H9 (cell line): ENCODE measurements around the gene SPTAN1. TPM values are rescaled to one million over a fixed set of nuclear protein-coding genes. Genes with fewer than 3 reads are reported as not detected.
A peak's percentile ranks its signal among the peaks of the same experiment; 100 is the strongest.

ENCODE experiments used
- DNase-seq: peaks from one replicate; pipeline ENCODE4 v3.0.0-alpha.2; 2017
- H2AFZ ChIP-seq: one replicate; pipeline ENCODE4 v1.6.1; 2013; ENCODE audit warnings: mild to moderate bottlenecking, low read length, control low read depth, moderate library complexity
- H2AK5ac ChIP-seq: 2 replicates; pipeline ENCODE4 v1.6.1; 2013; ENCODE audit warnings: low read length, control low read depth, mixed read lengths; ENCODE audit not compliant: insufficient read length
- H2BK120ac ChIP-seq: one replicate; pipeline ENCODE4 v1.6.1; 2013; ENCODE audit warnings: low read depth, mild to moderate bottlenecking, low read length, control low read depth, inconsistent platforms; ENCODE audit not compliant: poor library complexity, severe bottlenecking
- H2BK12ac ChIP-seq: 2 replicates; pipeline ENCODE4 v1.6.1; 2013; ENCODE audit warnings: low read length, control low read depth, mixed read lengths, low read depth; ENCODE audit not compliant: insufficient read length
- H2BK15ac ChIP-seq: 2 replicates; pipeline ENCODE4 v1.6.1; 2013; ENCODE audit warnings: low read depth, low read length, control low read depth
- H2BK20ac ChIP-seq: one replicate; pipeline ENCODE4 v1.6.1; 2013; ENCODE audit warnings: low read depth, mild to moderate bottlenecking, low read length, control low read depth, inconsistent platforms; ENCODE audit not compliant: poor library complexity, severe bottlenecking
- H2BK5ac ChIP-seq: 2 replicates; pipeline ENCODE4 v1.6.1; 2013; ENCODE audit warnings: low read length, control low read depth, mixed read lengths; ENCODE audit not compliant: insufficient read length
- H3K14ac ChIP-seq: 2 replicates; pipeline ENCODE4 v1.6.1; 2013; ENCODE audit warnings: low read length, control low read depth; ENCODE audit not compliant: insufficient read depth
- H3K18ac ChIP-seq: 2 replicates; pipeline ENCODE4 v1.6.1; 2013; ENCODE audit warnings: low read depth, mild to moderate bottlenecking, mixed read lengths, low read length, control low read depth; ENCODE audit not compliant: insufficient read length
- H3K23ac ChIP-seq: 2 replicates; pipeline ENCODE4 v1.6.1; 2013; ENCODE audit warnings: low read length, control low read depth, mixed read lengths, low read depth; ENCODE audit not compliant: insufficient read length
- H3K23me2 ChIP-seq: 2 replicates; pipeline ENCODE4 v1.6.1; 2013; ENCODE audit warnings: low read depth, mild to moderate bottlenecking, mixed read lengths, low read length, control low read depth; ENCODE audit not compliant: insufficient read length, poor library complexity, severe bottlenecking
- H3K27ac ChIP-seq: 2 replicates; pipeline ENCODE4 v1.5.1; 2013; ENCODE audit warnings: low read length, control low read depth, mixed read lengths, low read depth; ENCODE audit not compliant: insufficient read length
- H3K27me3 ChIP-seq: 2 replicates; pipeline ENCODE4 v1.6.1; 2013; ENCODE audit warnings: low read length, control low read depth, inconsistent platforms; ENCODE audit not compliant: insufficient read depth
- H3K4ac ChIP-seq: 2 replicates; pipeline ENCODE4 v1.6.1; 2013; ENCODE audit warnings: low read depth, mild to moderate bottlenecking, control low read depth, inconsistent platforms, low read length, moderate library complexity
- H3K4me1 ChIP-seq: 2 replicates; pipeline ENCODE4 v1.6.1; 2013; ENCODE audit warnings: low read length, control low read depth, inconsistent platforms; ENCODE audit not compliant: insufficient read depth
- H3K4me2 ChIP-seq: 2 replicates; pipeline ENCODE4 v1.6.1; 2013; ENCODE audit warnings: low read length, control low read depth, mixed read lengths; ENCODE audit not compliant: insufficient read length, insufficient read depth
- H3K56ac ChIP-seq: 2 replicates; pipeline ENCODE4 v1.6.1; 2013; ENCODE audit warnings: low read depth, mild to moderate bottlenecking, mixed read lengths, low read length, control low read depth; ENCODE audit not compliant: insufficient read length
- H3K79me1 ChIP-seq: 2 replicates; pipeline ENCODE4 v1.6.1; 2013; ENCODE audit warnings: low read depth, mild to moderate bottlenecking, moderate library complexity, low read length, control low read depth, inconsistent platforms; ENCODE audit not compliant: insufficient read depth, poor library complexity, severe bottlenecking
- H3K79me2 ChIP-seq: 2 replicates; pipeline ENCODE4 v1.6.1; 2013; ENCODE audit warnings: low read length, control low read depth, inconsistent platforms; ENCODE audit not compliant: insufficient read depth
- H3K9ac ChIP-seq: 2 replicates; pipeline ENCODE4 v1.6.1; 2013; ENCODE audit warnings: low read length, control low read depth, mixed read lengths; ENCODE audit not compliant: insufficient read length; ENCODE audit errors: extremely low read depth
- H3K9me3 ChIP-seq: one replicate; pipeline ENCODE4 v1.6.1; 2013; ENCODE audit warnings: low read depth, low read length, inconsistent platforms; ENCODE audit not compliant: control insufficient read depth
- H3T11ph ChIP-seq: one replicate; pipeline ENCODE4 v1.6.1; 2013; ENCODE audit warnings: mild to moderate bottlenecking, low read length, control low read depth, inconsistent platforms
- H4K20me1 ChIP-seq: one replicate; pipeline ENCODE4 v1.6.1; 2013; ENCODE audit not compliant: control insufficient read depth, insufficient read length, insufficient read depth
- H4K5ac ChIP-seq: 2 replicates; pipeline ENCODE4 v1.6.1; 2013; ENCODE audit warnings: low read depth, mild to moderate bottlenecking, mixed read lengths, low read length, control low read depth; ENCODE audit not compliant: insufficient read length
- H4K8ac ChIP-seq: replicated peaks from 2 replicates; pipeline ENCODE4 v1.6.1; 2013; ENCODE audit warnings: low read length, control low read depth, mixed read lengths, low read depth; ENCODE audit not compliant: insufficient read length
- H4K91ac ChIP-seq: 2 replicates; pipeline ENCODE4 v1.6.1; 2013; ENCODE audit warnings: low read depth, mild to moderate bottlenecking, moderate library complexity, mixed read lengths, low read length, control low read depth; ENCODE audit not compliant: insufficient read length
- H3K27ac Mint-ChIP-seq, 3 experiments: 2 replicates in 2 of 3; 3 replicates in 1 of 3; pipeline ENCODE4 v1.8.0; 2020 to 2021; ENCODE audit warnings: mixed read lengths in 3 of 3, mild to moderate bottlenecking in 1 of 3, moderate library complexity in 1 of 3
- H3K27me3 Mint-ChIP-seq: 2 replicates; pipeline ENCODE4 v1.8.0; 2021; ENCODE audit warnings: low read depth, mild to moderate bottlenecking, moderate library complexity, mixed read lengths
- H3K36me3 Mint-ChIP-seq, 3 experiments: 2 replicates in 2 of 3; 3 replicates in 1 of 3; pipeline ENCODE4 v1.8.0; 2020 to 2021; ENCODE audit warnings: low read depth in 3 of 3, mixed read lengths in 3 of 3; ENCODE audit not compliant: insufficient read depth in 1 of 3
- H3K4me1 Mint-ChIP-seq, 2 experiments: 2 replicates each; pipeline ENCODE4 v1.8.0; 2020; ENCODE audit warnings: mixed read lengths in 2 of 2
- H3K4me3 Mint-ChIP-seq, 2 experiments: 2 replicates in 1 of 2; 3 replicates in 1 of 2; pipeline ENCODE4 v1.8.0; 2020 to 2021; ENCODE audit warnings: mild to moderate bottlenecking in 2 of 2, mixed read lengths in 2 of 2, moderate library complexity in 1 of 2
- H3K9me3 Mint-ChIP-seq, 2 experiments: 2 replicates in 1 of 2; 3 replicates in 1 of 2; pipeline ENCODE4 v1.8.0; 2020; ENCODE audit warnings: mild to moderate bottlenecking in 2 of 2, mixed read lengths in 2 of 2, moderate library complexity in 1 of 2
- CTCF ChIP-seq: fragments of 200-600 bp; sonication (generic); conservative IDR thresholded peaks from 3 replicates; pipeline ENCODE4 v1.8.0; 2021; ENCODE audit warnings: antibody characterized with exemption, mild to moderate bottlenecking
- WGBS: extraction: QIAGEN DNeasy Blood & Tissue Kit; methylation state at CpG from one replicate; pipeline ENCODE4 v1.1.7; 2013; ENCODE audit warnings: missing lambda C conversion rate, low lambda C conversion rate, mixed read lengths; ENCODE audit not compliant: insufficient read length; ENCODE audit errors: extremely low coverage; 5-methylcytosine and 5-hydroxymethylcytosine counted together
- total RNA-seq: library from RNA; stranded (reverse); gene quantifications from 2 replicates; pipeline ENCODE4 v1.2.1, GENCODE V29; 2021

SPTAN1 gene
- total RNA-seq, 1 experiment from 2014 or later, result 213 TPM

GRCh38 chr9:128603697-128604096, 51.3 kb downstream of the SPTAN1 start:
- peaks cover 15 to 82% (median 75%) of the 10 kb centered on the region in 3 experiments; a peak in 6 of 7 replicates for H3K36me3 Mint-ChIP-seq
- no peak for TF ChIP-seq CTCF
- no peak overlapping the region for H3K27ac ChIP-seq
- no peaks in the 10 kb centered on the region for H3K27me3 ChIP-seq
- H3K14ac ChIP-seq, result no peak overlapping the region
- no peaks in the 10 kb centered on the region for H3K27me3 Mint-ChIP-seq
- H2AK5ac ChIP-seq, result no peak overlapping the region
- no peak overlapping the region for H4K5ac ChIP-seq
- H3K56ac ChIP-seq, result no peak overlapping the region
- no peak overlapping the region for H2BK20ac ChIP-seq
- H3K4me1 Mint-ChIP-seq, result no peaks in the 10 kb centered on the region
- no peak overlapping the region for H3K4ac ChIP-seq
- H4K8ac ChIP-seq, result no peak overlapping the region
- no peak overlapping the region for H4K91ac ChIP-seq
- no peaks in the 10 kb centered on the region for H3K9me3 ChIP-seq
- H3K9me3 Mint-ChIP-seq, result no peaks in the 10 kb centered on the region
- no peak overlapping the region for H2BK120ac ChIP-seq
- no peak overlapping the region for H3K9ac ChIP-seq
- no peak overlapping the region for H2AFZ ChIP-seq
- H2BK15ac ChIP-seq, result no peak overlapping the region
- no peak overlapping the region for H3K23ac ChIP-seq
- H2BK5ac ChIP-seq, result no peak overlapping the region
- H2BK12ac ChIP-seq, result no peak overlapping the region
- no peaks in the 10 kb centered on the region for H3K23me2 ChIP-seq
- H4K20me1 ChIP-seq, result no peaks in the 10 kb centered on the region
- no peaks in the 10 kb centered on the region for H3K79me1 ChIP-seq
- H3K4me1 ChIP-seq, result no peaks in the 10 kb centered on the region
- no peak for DNase-seq
- no peak overlapping the region for H3K18ac ChIP-seq
- WGBS, result no CpG with 5 or more reads among the region's 8 CpGs
- no peak overlapping the region for H3K4me3 Mint-ChIP-seq
- H3T11ph ChIP-seq, result no peak overlapping the region
- H3K4me2 ChIP-seq, result no peak overlapping the region
- H3K79me2 ChIP-seq, result no peaks in the 10 kb centered on the region
- 0 out of 7 replicates have a peak overlapping the region, but pooled peaks of 1 of the 3 experiments have one; percentile 7 for H3K27ac Mint-ChIP-seq
